MG63 (cell line): ENCODE data around the gene COX20. TPM values are rescaled to one million over a fixed set of nuclear protein-coding genes. Genes with fewer than 3 reads are reported as not detected.
"Not testable (repeated sequence)": the region's sequence is repeated elsewhere in the genome, so short reads cannot be mapped to it uniquely, and the experiment has no call there.

Experiments
- DNase-seq: peaks from one replicate; pipeline ENCODE4 v3.0.0-alpha.2; 2020
- H3K27me3 ChIP-seq: fragments of 250-450 bp; sonication (Bioruptor Pico); 2 replicates; pipeline ENCODE4 v1.5.1; 2020; ENCODE audit warnings: mild to moderate bottlenecking, moderate library complexity
- H3K36me3 ChIP-seq: fragments of 250-450 bp; sonication (Bioruptor Pico); 2 replicates; pipeline ENCODE4 v1.5.1; 2020; ENCODE audit warnings: mild to moderate bottlenecking, moderate library complexity
- H3K4me3 ChIP-seq: fragments of 250-450 bp; sonication (Bioruptor Pico); 2 replicates; pipeline ENCODE4 v1.5.1; 2020; ENCODE audit warnings: mild to moderate bottlenecking, moderate library complexity
- H3K9me3 ChIP-seq: fragments of 250-450 bp; sonication (Bioruptor Pico); 2 replicates; pipeline ENCODE4 v1.5.1; 2020; ENCODE audit warnings: mild to moderate bottlenecking, moderate library complexity
- total RNA-seq: library from RNA; depleted of rRNA; stranded (reverse); fragments of >200 nt; shearing (Covaris generic); gene quantifications from 2 replicates; pipeline ENCODE4 v1.2.3, GENCODE V29; 2014; ENCODE audit warnings: low replicate concordance

The COX20 gene
- total RNA-seq, 1 experiment from 2014 or later = 47.3 TPM

DNA sequence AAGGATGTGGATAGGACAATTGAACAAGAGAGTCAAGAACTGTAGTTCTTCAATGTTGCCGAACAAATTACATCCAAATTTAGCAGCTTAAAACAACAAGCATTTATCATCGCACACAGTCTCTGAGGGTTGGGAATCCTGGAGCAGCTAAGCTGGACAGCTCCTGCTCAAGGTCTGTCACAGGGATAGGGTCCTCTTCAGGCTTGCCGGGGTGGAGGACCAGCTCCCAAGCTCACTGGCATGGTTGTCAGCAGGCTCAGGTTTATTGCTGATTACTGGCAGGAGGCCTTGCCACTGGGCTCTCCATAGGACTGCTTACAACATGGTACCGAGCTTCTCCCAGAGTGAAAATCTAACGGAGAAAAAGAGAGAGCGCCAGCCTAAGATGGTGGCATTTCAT lies 22.1 kb upstream of the COX20 start:
- DNase-seq = no peak
- no peaks in the 10 kb centered on the region for H3K27me3 ChIP-seq
- H3K36me3 ChIP-seq = no peaks in the 10 kb centered on the region
- no peak overlapping the region for H3K4me3 ChIP-seq
- H3K9me3 ChIP-seq = no peaks in the 10 kb centered on the region

- H3K36me3 ChIP-seq = no peaks in the 10 kb centered on the region
- no peak for DNase-seq
- H3K4me3 ChIP-seq = no peak overlapping the region
- no peaks in the 10 kb centered on the region for H3K27me3 ChIP-seq
- H3K9me3 ChIP-seq = no peaks in the 10 kb centered on the region
Measured at GRCh38 chr1:244815600-244816099, 19.8 kb upstream of the COX20 start.

DNA sequence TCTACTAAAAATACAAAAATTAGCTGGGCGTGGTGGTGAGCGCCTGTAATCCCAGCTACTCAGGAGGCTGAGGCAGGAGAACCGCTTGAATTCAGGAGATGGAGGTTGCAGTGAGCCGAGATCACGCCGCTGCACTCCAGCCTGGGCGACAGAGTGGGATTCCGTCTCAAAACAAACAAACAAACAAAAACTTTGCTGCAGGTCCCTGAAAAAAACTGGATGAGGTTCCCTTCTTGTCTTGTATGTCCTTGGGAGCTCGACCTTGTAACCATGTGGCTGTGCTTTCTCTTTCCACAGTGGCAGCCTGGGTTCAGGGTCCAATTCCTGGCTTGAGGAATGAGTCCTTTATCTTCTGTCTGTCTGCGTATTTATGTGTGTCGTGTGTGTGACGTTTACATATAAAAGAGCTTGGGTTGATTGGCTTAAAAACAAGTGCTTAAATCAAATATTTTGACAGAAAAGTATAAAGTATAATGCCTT lies 18.0 kb upstream of the COX20 start:
- no peaks in the 10 kb centered on the region for H3K36me3 ChIP-seq
- no peaks in the 10 kb centered on the region for H3K9me3 ChIP-seq
- no peak overlapping the region for H3K4me3 ChIP-seq
- no peak for DNase-seq
- H3K27me3 ChIP-seq = no peaks in the 10 kb centered on the region

DNA sequence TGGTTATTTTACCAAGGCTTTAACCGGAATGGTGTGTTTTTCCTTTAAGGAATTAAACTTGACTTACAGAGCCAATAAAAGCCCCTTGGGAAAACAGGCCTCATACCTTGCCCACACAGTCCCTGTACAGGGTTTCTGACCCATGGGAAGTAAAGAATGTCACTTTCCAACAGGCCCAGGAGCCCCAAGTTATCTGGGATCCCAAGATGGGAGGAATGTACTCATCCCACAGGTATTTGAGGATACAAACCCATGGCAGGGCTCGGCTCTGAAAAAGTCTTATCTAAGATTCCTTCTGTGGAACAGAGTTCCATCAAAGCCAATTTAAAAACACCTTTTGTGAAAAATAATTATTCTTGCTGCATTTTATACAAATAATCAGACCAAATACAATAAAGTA lies 15.3 kb upstream of the COX20 start:
- H3K36me3 ChIP-seq = no peaks in the 10 kb centered on the region
- no peaks in the 10 kb centered on the region for H3K9me3 ChIP-seq
- H3K27me3 ChIP-seq = no peaks in the 10 kb centered on the region
- DNase-seq = no peak
- H3K4me3 ChIP-seq = no peak overlapping the region

- Histone ChIP-seq H3K36me3 (no peaks in the 10 kb centered on the region), H3K4me3 (no peak overlapping the region), H3K9me3 (no peaks in the 10 kb centered on the region), H3K27me3 (no peaks in the 10 kb centered on the region)
- no peak for DNase-seq
Measured at GRCh38 chr1:244821134-244821533, 14.3 kb upstream of the COX20 start.

DNA sequence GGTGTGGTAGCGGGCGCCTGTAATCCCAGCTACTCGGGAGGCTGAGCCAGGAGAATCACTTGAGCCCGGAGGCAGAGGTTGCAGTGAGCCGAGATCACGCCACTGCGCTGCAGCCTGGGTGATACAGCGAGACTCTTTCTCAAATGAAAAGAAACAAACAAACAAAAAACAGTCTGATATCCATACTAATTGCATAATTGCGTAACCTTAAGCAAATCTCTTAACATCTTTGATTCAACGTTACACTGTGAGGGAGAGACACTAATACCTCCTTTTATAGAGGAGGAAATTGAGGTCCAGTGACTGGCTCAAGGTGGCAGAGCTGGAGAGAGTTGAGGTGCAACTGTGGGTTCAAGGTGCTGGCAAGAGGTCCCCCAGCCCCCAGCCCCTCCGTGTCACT lies 12.6 kb upstream of the COX20 start:
- Histone ChIP-seq H3K27me3 (no peaks in the 10 kb centered on the region), H3K4me3 (no peak overlapping the region), H3K36me3 (no peaks in the 10 kb centered on the region)

GRCh38 chr1:244826712-244827111 lies 8.7 kb upstream of the COX20 start:
- Histone ChIP-seq H3K36me3 (no peaks in the 10 kb centered on the region), H3K27me3 (no peaks in the 10 kb centered on the region), H3K4me3 (no peak overlapping the region), H3K9me3 (peaks cover 7% of the 10 kb centered on the region; the same call in 1 of the 2 replicates)
- DNase-seq = peak; percentile 72

More for the DNA sequence above, 12.6 kb upstream of the COX20 start:
- H3K9me3 ChIP-seq = 0 out of 2 replicates have a peak, but pooled peaks cover 3% of the 10 kb centered on the region
- DNase-seq = no peak

DNA sequence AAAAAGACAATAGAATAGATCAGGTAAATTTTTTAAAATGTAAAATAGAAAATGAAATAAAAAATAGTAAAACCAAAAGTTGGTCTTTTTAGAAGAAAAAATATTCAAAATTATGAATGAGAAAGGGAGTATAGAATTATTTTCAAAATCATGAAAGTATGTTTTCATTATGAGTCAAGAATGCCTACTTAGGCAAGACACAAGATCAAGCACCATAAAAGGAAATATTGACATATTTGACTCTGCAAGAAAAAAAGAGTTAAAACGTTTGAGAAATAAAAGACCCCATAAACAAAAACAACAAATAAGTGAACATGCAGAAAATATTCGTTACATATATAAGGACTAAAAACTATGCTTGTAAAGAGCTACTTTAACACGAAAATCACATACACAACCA lies 4.8 kb upstream of the COX20 start:
- H3K27me3 ChIP-seq = no peaks in the 10 kb centered on the region
- H3K9me3 ChIP-seq = peaks cover 7% of the 10 kb centered on the region; the same call in 1 of the 2 replicates
- DNase-seq = no peak
- no peaks in the 10 kb centered on the region for H3K36me3 ChIP-seq
- no peak overlapping the region for H3K4me3 ChIP-seq

DNA sequence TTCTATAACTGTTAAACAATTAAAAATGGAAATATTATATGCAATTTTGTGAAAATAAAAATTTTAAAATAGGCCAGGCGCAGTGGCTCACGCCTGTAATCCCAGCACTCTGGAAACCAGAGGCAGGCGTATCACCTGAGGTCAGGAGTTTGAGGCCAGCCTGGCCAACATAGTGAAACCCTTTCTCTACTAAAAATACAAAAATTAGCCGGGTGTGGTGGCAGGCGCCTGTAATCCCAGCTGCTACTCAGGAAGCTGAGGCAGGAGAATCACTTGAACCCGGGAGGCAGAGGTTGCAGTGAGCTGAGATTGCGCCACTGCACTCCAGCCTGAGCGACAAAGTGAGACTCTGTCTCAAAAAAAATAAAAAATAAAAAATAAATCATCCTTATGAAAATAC lies 2.2 kb upstream of the COX20 start:
- H3K27me3 ChIP-seq, H3K9me3 ChIP-seq, DNase-seq: not testable (repeated sequence)
- H3K4me3 ChIP-seq = peak overlapping the region; percentile 62
- peaks cover 19% of the 10 kb centered on the region for H3K36me3 ChIP-seq

DNA sequence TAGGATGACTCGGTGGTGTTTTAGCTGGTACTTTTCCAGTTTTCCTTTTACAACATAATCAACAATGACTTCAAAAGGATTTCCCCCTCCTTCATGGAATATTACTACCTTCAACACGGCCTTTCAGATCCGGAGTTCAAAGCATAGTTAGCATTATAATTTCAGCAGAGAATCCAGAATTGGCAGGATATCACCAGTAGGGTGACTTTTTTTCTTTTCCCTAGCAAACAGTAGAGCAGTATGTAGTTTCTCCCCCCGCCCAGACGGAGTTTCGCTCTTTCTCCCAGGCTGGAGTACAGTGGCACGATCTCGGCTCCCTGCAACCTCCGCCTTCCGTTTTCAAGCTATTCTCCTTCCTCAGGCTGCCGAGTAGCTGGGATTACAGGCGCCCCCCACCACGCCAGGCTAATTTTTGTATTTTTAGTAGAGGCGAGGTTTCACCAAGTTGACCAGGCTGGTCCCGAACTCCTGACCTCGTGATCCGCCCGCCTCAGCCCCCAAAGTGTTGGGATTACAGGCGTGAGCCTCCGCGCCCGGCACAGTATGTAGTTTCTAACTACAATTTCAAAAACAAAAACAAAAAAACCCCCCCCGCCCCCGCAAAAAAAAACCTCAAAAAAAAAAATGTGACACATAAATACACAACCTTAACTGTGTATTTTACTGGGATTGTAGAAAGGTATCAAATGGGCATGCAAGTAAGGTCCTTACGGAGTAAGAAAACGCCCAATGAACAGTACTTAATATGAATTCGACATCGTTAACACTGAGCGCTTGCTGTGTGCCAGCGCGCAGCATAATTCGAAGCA lies 1.5 kb upstream of the COX20 start:
- no peaks in the 10 kb centered on the region for H3K27me3 ChIP-seq
- peak overlapping the region; percentile 62 for H3K4me3 ChIP-seq
- DNase-seq = peak; percentile 77
- peaks cover 24% of the 10 kb centered on the region for H3K36me3 ChIP-seq
- H3K9me3 ChIP-seq = peaks cover 4% of the 10 kb centered on the region; the same call in 1 of the 2 replicates

DNA sequence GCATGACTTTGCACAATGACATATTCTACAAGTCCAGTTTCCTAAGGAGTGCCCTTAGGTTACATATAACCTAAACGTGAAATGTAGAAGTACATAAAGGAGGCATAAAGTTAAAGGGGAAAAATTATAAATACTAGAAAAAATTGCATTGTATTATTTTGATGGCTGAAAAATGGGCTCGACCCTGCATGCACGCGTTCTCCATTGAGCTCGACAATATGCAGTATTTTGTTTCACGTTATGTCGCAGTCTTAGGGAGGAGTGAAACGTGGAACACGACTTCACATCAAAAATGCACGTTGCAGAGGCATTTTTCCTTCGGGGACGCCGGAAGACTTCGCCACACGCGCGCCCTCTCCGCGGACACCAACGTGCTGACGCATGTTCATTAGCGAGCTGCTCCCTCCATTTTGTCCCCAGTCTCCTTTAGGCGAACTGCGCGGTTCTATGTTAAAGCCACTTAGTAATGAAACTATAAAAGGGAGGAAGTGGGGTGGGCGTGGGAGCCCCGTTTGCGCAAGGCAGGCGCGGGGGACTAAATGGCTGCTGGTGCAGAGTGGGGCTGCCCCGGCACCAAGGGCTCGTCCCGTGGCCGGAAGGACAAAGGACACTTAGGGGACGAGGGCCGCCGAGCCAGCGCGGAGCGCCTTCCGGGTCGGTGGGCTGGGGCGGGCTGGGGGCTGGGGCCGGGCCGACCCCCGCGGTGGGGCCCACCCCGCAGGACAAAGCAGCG lies 749 bp upstream of the COX20 start:
- Histone ChIP-seq H3K4me3 (peak overlapping the region; percentile 62), H3K36me3 (peaks cover 31% of the 10 kb centered on the region), H3K27me3 (no peaks in the 10 kb centered on the region), H3K9me3 (no peaks in the 10 kb centered on the region)
- DNase-seq = peak; percentile 88

DNA sequence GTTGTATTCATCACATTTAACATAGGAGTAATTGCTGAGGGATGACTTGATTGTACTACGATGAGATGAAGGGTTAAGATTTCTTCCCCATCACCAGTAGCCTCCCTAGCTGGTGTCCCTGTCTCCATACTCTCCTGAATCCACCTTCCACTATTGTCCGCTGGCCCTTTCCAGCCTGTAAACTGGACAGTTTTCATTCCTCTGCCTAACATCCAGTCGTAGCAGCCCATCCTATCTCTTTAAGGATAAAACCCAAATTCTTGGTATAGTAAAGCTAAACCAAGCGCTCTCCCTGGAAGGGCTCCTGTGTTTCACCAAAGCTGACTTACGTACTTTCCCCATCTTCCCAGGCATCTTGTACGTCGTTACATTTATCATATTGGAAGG lies 670 bp downstream of the COX20 start:
- Histone ChIP-seq H3K36me3 (peaks cover 46% of the 10 kb centered on the region), H3K4me3 (peak overlapping the region; percentile 62), H3K9me3 (no peaks in the 10 kb centered on the region), H3K27me3 (no peaks in the 10 kb centered on the region)
- DNase-seq = peak; percentile 37

DNA sequence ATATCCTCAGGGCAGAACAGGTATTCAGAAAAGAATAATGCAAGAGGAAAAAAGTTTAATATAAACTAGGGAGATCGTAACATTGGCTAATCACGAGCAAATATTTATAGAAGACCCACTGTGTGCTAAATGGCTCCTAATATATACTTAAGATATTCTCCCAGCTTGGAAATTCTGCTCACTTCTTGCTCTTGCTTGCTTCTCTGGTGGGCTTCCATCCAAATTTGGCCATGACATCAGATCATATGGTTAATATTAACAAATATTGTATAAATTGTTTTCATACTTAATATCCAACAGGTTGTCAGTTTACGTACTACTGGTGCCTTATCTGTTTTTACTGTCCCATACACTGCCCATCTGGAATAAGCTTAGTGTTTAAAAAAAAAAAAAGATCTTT lies 1.1 kb downstream of the COX20 start:
- peaks cover 50% of the 10 kb centered on the region for H3K36me3 ChIP-seq
- DNase-seq = no peak

DNA sequence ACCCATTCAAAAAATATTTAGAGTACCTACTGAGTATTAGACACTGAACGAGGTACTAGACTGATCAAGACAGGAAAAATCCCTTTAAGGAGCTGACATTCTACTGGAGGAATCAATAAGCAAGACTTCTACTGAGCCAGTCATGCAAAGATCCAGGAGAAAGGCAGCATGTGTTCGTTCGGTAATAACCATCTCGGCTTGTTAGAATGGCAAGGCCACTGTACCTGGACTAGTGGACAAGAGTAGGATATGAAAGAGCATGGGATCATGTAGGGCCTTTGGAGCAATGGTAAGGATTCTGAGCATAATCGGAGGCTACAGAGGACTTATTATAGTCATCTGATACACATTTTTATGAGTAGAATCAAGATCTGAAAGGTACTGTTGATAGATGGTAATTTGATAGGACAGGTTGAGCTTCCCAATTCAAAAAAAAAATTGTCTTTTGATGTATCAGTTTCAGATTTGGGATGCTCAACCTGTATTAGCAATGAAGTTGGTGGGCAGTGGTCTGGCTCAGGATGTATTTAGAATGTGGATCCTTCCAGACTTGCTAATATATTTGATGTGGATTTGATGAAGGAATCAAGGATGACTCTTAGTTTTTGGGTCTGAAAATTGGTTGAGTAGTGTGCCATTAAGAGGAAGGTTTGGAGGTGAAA lies 2.3 kb downstream of the COX20 start:
- Histone ChIP-seq H3K9me3 (no peaks in the 10 kb centered on the region), H3K36me3 (peaks cover 62% of the 10 kb centered on the region), H3K4me3 (peak overlapping the region; percentile 62), H3K27me3 (no peaks in the 10 kb centered on the region)
- DNase-seq = no peak

More for the DNA sequence above, 1.1 kb downstream of the COX20 start:
- Histone ChIP-seq H3K4me3 (peak overlapping the region; percentile 62), H3K27me3 (no peaks in the 10 kb centered on the region), H3K9me3 (no peaks in the 10 kb centered on the region)

DNA sequence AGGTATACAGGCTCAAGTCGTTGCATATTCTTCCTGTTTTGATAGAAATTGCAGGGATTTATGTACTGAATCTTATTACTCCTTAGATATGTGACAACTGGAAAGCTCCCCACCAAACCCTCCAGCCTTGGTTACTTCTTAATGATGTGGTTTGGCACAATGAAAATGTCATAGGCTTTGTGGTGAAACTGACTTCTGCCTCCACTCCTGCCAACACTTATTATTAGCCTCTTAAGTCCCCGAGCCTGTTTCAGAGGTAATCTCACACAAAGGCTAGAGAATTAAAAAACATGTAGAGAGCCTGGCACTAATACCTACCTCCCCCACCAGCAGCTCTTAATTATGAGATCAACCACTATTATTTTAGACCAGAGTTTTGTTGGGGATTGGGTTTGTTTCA lies 4.2 kb downstream of the COX20 start:
- Histone ChIP-seq H3K36me3 (peaks cover 81% of the 10 kb centered on the region), H3K4me3 (no peak overlapping the region), H3K9me3 (no peaks in the 10 kb centered on the region), H3K27me3 (no peaks in the 10 kb centered on the region)
- no peak for DNase-seq

DNA sequence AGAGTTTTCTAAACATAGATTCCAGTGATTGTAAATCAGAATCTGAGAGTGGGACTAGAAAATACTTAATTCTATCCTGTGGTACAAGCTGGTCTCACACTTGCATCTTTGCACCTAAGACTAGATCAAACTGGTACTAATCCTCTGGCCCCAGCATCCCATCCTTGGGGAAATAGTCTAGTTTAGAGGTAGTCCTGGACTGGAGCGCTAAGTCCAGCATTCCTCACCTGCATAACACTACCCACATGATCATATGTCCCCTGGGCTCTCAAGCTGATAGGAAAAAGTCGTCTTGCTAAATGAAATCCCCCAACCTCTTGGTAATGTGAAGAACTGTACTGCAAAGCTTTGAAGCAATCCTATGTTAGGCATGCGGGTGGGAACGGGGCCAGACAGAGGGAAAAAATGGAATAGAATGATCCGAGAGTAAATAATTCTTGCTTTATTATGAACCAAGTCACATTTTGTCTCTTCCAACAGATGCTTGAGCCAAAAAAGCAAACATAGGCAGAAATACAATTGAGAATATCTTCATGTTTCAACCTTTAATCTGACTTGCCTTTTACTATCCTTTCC lies 4.8 kb downstream of the COX20 start:
- Histone ChIP-seq H3K9me3 (no peaks in the 10 kb centered on the region), H3K36me3 (peaks cover 87% of the 10 kb centered on the region), H3K27me3 (no peaks in the 10 kb centered on the region), H3K4me3 (no peak overlapping the region)
- no peak for DNase-seq
